Adrenal gland (tissue), 5 donors: ENCODE results near the gene IMPA2.

Source experiments
- POLR2A ChIP-seq, 2 donors: fragments of 450-650 bp; IDR thresholded peaks; one replicate each; pipeline ENCODE4 v1.6.1; 2017; ENCODE audit warnings: antibody characterized with exemption in 2 of 2, mild to moderate bottlenecking in 2 of 2, moderate library complexity in 1 of 2
- TF ChIP-seq, protein P1 (sequence below), 6 experiments: fragments of 450-650 bp in 4 of 6; fragments of 200-600 bp in 2 of 6; sonication (generic) in 1 of 6; IDR thresholded peaks; 1 replicate in 5 of 6; 2 replicates in 1 of 6; pipeline versions ENCODE4 v1.5.1 to v1.8.0; 2016 to 2021; ENCODE audit warnings: antibody characterized with exemption in 6 of 6, mild to moderate bottlenecking in 2 of 6, moderate library complexity in 1 of 6
- donor health status: DM: no; HTN: no; CAD: no.

DNA sequence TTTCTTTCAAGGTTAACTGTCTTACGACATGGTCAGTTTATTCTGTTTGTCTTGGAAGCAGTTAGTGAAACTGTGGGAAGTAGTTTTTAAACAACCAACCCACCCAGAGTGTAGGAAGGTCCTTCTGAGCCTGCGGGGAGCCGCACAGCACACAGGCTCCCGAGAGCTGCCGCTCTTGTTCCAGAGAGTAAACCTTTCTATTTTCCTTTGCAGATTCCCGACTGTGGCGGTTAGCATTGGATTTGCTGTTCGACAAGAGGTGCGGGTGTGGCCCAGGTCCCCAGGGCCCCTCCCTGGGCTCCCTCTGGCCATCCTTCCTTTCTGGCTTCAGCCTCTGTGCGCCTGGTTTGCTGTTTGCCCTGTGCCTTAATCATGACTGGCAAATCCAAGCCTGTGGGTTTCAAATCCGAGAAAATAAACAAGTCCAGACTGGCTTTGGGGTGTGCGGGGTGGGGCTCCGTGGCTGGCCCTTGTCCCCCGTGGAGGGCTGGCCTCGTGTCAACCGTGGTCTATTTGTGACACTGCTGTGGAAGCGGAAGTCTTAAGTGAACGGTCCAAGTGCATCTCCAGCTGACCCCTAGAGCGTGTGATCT lies 30.7 kb downstream of the IMPA2 start:
- TF ChIP-seq, protein P1, sequence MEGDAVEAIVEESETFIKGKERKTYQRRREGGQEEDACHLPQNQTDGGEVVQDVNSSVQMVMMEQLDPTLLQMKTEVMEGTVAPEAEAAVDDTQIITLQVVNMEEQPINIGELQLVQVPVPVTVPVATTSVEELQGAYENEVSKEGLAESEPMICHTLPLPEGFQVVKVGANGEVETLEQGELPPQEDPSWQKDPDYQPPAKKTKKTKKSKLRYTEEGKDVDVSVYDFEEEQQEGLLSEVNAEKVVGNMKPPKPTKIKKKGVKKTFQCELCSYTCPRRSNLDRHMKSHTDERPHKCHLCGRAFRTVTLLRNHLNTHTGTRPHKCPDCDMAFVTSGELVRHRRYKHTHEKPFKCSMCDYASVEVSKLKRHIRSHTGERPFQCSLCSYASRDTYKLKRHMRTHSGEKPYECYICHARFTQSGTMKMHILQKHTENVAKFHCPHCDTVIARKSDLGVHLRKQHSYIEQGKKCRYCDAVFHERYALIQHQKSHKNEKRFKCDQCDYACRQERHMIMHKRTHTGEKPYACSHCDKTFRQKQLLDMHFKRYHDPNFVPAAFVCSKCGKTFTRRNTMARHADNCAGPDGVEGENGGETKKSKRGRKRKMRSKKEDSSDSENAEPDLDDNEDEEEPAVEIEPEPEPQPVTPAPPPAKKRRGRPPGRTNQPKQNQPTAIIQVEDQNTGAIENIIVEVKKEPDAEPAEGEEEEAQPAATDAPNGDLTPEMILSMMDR (IDR thresholded peaks at IDR 0.05) = no peak
- TF ChIP-seq POLR2A (IDR thresholded peaks at IDR 0.05) = no peak
